GM12874 (cell line): ENCODE results near the gene DCLRE1A.

Experiments
- CTCF ChIP-seq: IDR thresholded peaks from 2 replicates; pipeline ENCODE4 v1.5.1; 2011; ENCODE audit warnings: low read depth, mild to moderate bottlenecking, control low read depth, low read length, moderate library complexity; ENCODE audit not compliant: insufficient read depth

DCLRE1A gene

DNA sequence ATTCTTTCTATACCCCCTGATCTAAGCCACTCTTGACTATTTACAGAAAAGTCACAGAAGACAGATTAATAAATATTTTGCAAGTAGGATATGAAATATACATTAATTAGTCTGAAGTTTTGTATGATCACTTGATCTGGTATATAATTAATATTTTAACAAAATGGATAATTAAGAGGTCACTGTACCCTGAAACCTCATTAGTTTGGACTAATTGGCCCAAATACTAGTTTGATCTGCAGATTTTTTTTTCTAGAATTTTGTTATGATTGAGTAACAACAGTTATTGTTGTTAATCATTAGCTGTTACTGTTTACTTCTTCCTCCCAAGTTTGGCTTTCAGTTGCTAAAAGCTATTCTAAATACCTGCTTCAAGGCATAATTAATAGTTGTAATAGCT is 3.3 kb upstream of the DCLRE1A start:
- TF ChIP-seq CTCF = no peak

GRCh38 chr10:113856563-113856962 is 2.7 kb upstream of the DCLRE1A start:
- TF ChIP-seq CTCF = no peak

GRCh38 chr10:113854761-113855588 is 1.1 kb upstream of the DCLRE1A start:
- TF ChIP-seq CTCF = no peak

DNA sequence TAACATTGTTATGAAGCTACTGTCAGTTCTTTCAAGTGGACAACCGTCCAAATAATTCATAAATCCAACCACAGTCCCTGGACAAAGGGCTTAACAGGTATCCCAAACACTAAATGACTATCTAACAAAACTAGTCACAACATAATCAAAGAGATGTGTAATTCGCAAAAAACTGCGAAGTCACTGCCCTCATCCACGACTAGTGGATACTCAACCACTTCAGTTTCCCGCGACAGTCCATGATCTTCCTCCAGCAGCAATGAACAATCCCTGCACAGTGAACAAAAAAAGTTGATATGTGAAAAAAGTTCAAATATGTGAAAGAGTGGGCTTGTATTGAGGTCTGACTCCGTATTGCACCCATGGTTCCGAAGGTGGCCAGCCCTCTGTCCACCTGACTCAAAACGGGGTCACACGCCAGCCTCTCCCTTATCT is 287 bp downstream of the DCLRE1A start:
- TF ChIP-seq CTCF = no peak

- TF ChIP-seq CTCF = no peak
Measured at GRCh38 chr10:113849946-113850345, 3.9 kb downstream of the DCLRE1A start.

DNA sequence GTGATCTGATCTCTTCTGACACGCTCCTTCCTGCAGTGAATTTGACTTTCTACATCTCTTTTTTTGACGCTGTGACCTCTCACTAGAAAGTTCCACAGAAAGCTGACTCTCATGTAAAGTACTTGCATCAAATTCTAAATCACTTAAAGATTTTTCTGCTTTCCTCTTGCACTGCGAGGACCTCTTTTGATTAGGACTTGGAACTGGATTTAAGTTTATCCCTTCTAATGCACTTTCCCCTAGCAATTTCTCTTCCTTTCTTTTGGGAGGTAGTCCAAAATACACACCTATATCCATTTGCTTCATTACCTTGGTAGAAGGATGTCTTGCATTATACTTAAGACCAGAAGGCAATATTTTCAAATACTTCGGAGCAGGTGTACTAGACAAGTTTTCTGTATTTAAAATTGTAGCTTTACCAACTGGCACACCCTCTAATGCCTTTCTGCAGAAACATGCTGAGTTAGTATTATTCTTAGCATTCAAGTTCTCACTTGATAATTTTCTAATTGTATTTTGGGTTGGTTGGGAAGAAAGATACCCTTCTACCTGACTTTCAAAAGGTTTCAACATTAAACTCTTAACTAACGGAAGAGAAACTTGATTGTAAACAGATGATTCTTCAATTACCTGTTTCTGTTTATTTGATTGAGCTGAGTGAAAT is 4.6 kb downstream of the DCLRE1A start:
- no peak for TF ChIP-seq CTCF

DNA sequence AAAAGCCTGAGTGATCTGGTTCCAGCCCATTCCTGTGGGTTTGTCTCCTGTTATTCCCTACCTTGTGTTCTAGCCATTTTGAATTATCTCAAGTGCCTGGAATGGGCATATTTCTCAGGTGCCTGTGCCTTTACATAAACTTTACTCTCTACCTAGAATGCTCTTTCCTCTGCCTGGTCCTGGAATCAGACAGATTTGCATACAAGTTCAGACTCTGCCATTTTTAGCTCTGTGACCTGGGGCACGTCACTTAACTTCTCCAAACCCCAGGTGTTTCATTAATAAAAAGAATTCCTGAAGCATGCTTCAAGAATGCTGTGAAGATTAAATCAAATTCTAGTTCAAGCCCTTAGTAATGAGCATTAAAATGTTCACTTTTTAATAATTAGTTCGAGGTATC is 7.8 kb downstream of the DCLRE1A start:
- no peak for TF ChIP-seq CTCF
